HEK293T (cell line): ENCODE measurements around the gene LRIG1.

Experiments
- BHLHE40 ChIP-seq: fragments of 450-650 bp; IDR thresholded peaks from 2 replicates; pipeline ENCODE4 v1.6.1; 2016; ENCODE audit warnings: mild to moderate bottlenecking, moderate library complexity, borderline replicate concordance
- FOXA1 ChIP-seq: fragments of 450-650 bp; IDR thresholded peaks from 2 replicates; pipeline ENCODE4 v1.6.1; 2016; ENCODE audit warnings: mild to moderate bottlenecking
- FOXK2 ChIP-seq: fragments of 450-650 bp; IDR thresholded peaks from 2 replicates; pipeline ENCODE4 v1.6.1; 2016; ENCODE audit warnings: mild to moderate bottlenecking
- FOXM1 ChIP-seq: fragments of 450-650 bp; IDR thresholded peaks from 2 replicates; pipeline ENCODE4 v1.6.1; 2017; ENCODE audit warnings: mild to moderate bottlenecking, borderline replicate concordance
- L3MBTL2 ChIP-seq: fragments of 450-650 bp; conservative IDR thresholded peaks from 2 replicates; pipeline ENCODE4 v1.6.1; 2016; ENCODE audit warnings: mild to moderate bottlenecking
- LEF1 ChIP-seq: fragments of 450-650 bp; IDR thresholded peaks from 2 replicates; pipeline ENCODE4 v1.6.1; 2017; ENCODE audit warnings: mild to moderate bottlenecking, borderline replicate concordance
- SP1 ChIP-seq: fragments of 450-650 bp; IDR thresholded peaks from 2 replicates; pipeline ENCODE4 v1.6.1; 2017
- TARDBP ChIP-seq: fragments of 450-650 bp; IDR thresholded peaks from 2 replicates; pipeline ENCODE4 v1.6.1; 2016

DNA sequence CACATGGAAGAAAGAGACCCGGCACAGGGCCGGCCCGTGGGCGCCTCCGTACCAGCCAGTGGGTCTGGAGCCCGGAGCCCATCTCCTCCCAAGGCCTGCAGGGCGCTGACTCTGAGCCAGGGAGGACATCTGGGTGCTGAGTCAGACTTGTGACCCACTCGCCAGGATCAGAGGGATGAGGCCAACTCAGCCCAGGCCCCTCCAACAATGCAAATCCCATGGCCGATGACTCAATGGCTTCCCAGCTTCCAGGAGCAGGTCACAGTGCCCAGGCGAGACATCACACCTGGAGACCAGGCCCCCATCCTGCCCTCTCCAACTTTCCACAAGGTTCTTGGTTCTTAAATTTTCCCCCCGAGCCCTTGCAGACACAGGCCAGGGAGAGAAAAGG is 95.1 kb downstream of the LRIG1 start:
- TF ChIP-seq FOXM1 = no peak
- TF ChIP-seq FOXK2 = no peak
- TF ChIP-seq SP1 = no peak
- no peak for TF ChIP-seq L3MBTL2
- TF ChIP-seq BHLHE40 = no peak
- TF ChIP-seq FOXA1 = no peak
- TF ChIP-seq LEF1 = no peak
- no peak for TF ChIP-seq TARDBP
